K562 (cell line): ENCODE measurements around the gene KPNB1. TPM values are rescaled to one million over a fixed set of nuclear protein-coding genes. Genes with fewer than 3 reads are reported as not detected.

Source experiments
- LEF1 ChIP-seq: fragments of 450-650 bp; IDR thresholded peaks from 2 replicates; pipeline ENCODE4 v1.6.1; 2016; ENCODE audit warnings: mild to moderate bottlenecking
- PYGO2 ChIP-seq: fragments of 450-650 bp; IDR thresholded peaks from 2 replicates; pipeline ENCODE4 v1.6.1; 2016; ENCODE audit warnings: mild to moderate bottlenecking, missing genetic modification characterization, moderate library complexity, missing compliant biosample characterization
- ZNF384 ChIP-seq: IDR thresholded peaks from 2 replicates; pipeline ENCODE4 v1.6.1; 2012; ENCODE audit warnings: low read depth, low read length, improper control_type of control experiment
- polyA plus RNA-seq, 8 experiments: library from polyadenylated mRNA; depleted of rRNA in 4 of 8; stranded (reverse) in 5 of 8; unstranded in 3 of 8; fragments of >200 nt; fragmentation: Nextera tagmentation in 2 of 8; fragmentation: Illumina TruSeq in 1 of 8; extraction: Ambion mirVana in 2 of 8; extraction: Trizol in 1 of 8; gene quantifications; 2 replicates each; pipeline versions ENCODE4 v1.2.1 to v1.2.3, GENCODE V29; 2011 to 2014; ENCODE audit warnings: inconsistent platforms in 1 of 8, missing spikeins in 1 of 8
- total RNA-seq, 7 experiments: library from RNA; depleted of rRNA in 6 of 7; stranded (reverse); fragments of >200 nt in 6 of 7; fragmentation: Illumina TruSeq in 2 of 7; extraction: Trizol in 2 of 7; gene quantifications; 2 replicates each; pipeline versions ENCODE4 v1.2.1 to v1.2.3, GENCODE V29; 2011 to 2021; ENCODE audit warnings: low replicate concordance in 1 of 7
- TF ChIP-seq, protein P1 (sequence below): fragments of 250-450 bp; sonication (Bioruptor Pico); IDR thresholded peaks from 2 replicates; pipeline ENCODE4 v1.8.0; 2022; ENCODE audit warnings: moderate library complexity, mild to moderate bottlenecking, inconsistent platforms
- TF ChIP-seq, protein P2 (sequence below): fragments of 450-650 bp; formaldehyde crosslinking; IDR thresholded peaks from 2 replicates; pipeline ENCODE4 v1.4.0; 2020; ENCODE audit warnings: mild to moderate bottlenecking, moderate library complexity
- TF ChIP-seq, protein P3 (sequence below): sonication (generic); formaldehyde crosslinking; IDR thresholded peaks from 2 replicates; pipeline ENCODE4 v1.8.0; 2022; ENCODE audit warnings: mild to moderate bottlenecking, missing genetic modification reagents

Gene KPNB1
- total and polyA plus RNA-seq, 9 of the 15 experiments (the other 6 are each of a cell fraction or from before 2014, with no cell fraction given): 154 to 622 (median 354) TPM

DNA sequence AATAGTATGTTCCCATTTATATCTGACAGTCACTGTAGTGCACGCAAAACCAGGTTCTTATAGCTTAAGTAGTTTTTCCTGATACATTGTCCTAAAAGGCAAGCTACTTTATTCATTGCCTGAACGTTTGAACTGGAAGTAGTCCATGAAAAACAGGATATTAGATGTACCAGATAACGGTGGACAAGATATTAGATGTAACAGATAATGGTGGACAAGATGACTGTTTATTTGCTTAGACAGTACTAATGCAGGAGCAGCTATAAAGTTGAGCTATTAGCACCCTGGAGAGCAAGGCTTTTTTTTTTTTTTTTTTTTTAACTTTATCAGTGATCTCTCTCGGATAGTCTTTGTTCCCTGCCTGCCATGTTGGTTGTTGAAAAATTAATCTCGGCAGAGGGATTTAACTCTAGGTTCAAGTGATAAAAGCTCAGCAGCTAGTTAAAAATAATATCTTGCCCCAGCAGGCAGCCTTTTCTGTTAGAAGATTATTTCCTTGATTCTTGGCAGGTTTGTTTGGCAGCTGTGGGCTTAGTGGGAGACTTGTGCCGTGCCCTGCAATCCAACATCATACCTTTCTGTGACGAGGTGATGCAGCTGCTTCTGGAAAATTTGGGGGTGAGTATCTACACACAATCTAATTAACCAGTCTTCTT lies 26.9 kb downstream of the KPNB1 start (continued):
- TF ChIP-seq, protein P1, sequence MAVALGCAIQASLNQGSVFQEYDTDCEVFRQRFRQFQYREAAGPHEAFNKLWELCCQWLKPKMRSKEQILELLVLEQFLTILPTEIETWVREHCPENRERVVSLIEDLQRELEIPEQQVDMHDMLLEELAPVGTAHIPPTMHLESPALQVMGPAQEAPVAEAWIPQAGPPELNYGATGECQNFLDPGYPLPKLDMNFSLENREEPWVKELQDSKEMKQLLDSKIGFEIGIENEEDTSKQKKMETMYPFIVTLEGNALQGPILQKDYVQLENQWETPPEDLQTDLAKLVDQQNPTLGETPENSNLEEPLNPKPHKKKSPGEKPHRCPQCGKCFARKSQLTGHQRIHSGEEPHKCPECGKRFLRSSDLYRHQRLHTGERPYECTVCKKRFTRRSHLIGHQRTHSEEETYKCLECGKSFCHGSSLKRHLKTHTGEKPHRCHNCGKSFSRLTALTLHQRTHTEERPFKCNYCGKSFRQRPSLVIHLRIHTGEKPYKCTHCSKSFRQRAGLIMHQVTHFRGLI (CRISPR knock-in tag): no peak
- TF ChIP-seq, protein P2, sequence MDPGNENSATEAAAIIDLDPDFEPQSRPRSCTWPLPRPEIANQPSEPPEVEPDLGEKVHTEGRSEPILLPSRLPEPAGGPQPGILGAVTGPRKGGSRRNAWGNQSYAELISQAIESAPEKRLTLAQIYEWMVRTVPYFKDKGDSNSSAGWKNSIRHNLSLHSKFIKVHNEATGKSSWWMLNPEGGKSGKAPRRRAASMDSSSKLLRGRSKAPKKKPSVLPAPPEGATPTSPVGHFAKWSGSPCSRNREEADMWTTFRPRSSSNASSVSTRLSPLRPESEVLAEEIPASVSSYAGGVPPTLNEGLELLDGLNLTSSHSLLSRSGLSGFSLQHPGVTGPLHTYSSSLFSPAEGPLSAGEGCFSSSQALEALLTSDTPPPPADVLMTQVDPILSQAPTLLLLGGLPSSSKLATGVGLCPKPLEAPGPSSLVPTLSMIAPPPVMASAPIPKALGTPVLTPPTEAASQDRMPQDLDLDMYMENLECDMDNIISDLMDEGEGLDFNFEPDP (CRISPR knock-in tag): no peak
- TF ChIP-seq PYGO2 (no peak), LEF1 (no peak), ZNF384 (peak; percentile 17; the same call in 1 of the 2 replicates)
- TF ChIP-seq, protein P3, sequence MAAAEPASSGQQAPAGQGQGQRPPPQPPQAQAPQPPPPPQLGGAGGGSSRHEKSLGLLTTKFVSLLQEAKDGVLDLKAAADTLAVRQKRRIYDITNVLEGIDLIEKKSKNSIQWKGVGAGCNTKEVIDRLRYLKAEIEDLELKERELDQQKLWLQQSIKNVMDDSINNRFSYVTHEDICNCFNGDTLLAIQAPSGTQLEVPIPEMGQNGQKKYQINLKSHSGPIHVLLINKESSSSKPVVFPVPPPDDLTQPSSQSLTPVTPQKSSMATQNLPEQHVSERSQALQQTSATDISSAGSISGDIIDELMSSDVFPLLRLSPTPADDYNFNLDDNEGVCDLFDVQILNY (CRISPR knock-in tag): no peak
